Trophoblast cell (in vitro differentiated cells and primary cell): ENCODE measurements around the gene FRMD4A.
A peak's percentile ranks its signal among the peaks of the same experiment; 100 is the strongest.

Source experiments
- DNase-seq, 2 donors: peaks; one replicate each; pipeline ENCODE4 v3.0.0-alpha.2; 2016
- H2AFZ ChIP-seq: 2 replicates; pipeline ENCODE4 v1.6.1; 2013; ENCODE audit warnings: low read length, moderate library complexity, mild to moderate bottlenecking; ENCODE audit not compliant: insufficient read depth, poor library complexity
- H2AK5ac ChIP-seq: 2 replicates; pipeline ENCODE4 v1.6.1; 2013; ENCODE audit warnings: mild to moderate bottlenecking, low read length
- H2BK120ac ChIP-seq: 2 replicates; pipeline ENCODE4 v1.6.1; 2013; ENCODE audit warnings: low read length, mild to moderate bottlenecking, moderate library complexity; ENCODE audit not compliant: insufficient read depth, poor library complexity
- H2BK12ac ChIP-seq: 2 replicates; pipeline ENCODE4 v1.6.1; 2013; ENCODE audit warnings: mild to moderate bottlenecking, low read length, moderate library complexity
- H2BK5ac ChIP-seq: 2 replicates; pipeline ENCODE4 v1.6.1; 2013; ENCODE audit warnings: low read length, low read depth, moderate library complexity, mild to moderate bottlenecking; ENCODE audit not compliant: poor library complexity
- H3K14ac ChIP-seq: 2 replicates; pipeline ENCODE4 v1.6.1; 2013; ENCODE audit warnings: mild to moderate bottlenecking, low read length
- H3K18ac ChIP-seq: 2 replicates; pipeline ENCODE4 v1.6.1; 2013; ENCODE audit warnings: mild to moderate bottlenecking, low read length
- H3K23ac ChIP-seq: 2 replicates; pipeline ENCODE4 v1.6.1; 2013; ENCODE audit warnings: low read length
- H3K27ac ChIP-seq: 2 replicates; pipeline ENCODE4 v1.5.1; 2013; ENCODE audit warnings: low read depth, mild to moderate bottlenecking, inconsistent platforms, low read length, moderate library complexity
- H3K27me3 ChIP-seq: 2 replicates; pipeline ENCODE4 v1.6.1; 2013; ENCODE audit warnings: inconsistent platforms, mild to moderate bottlenecking, low read length, moderate library complexity; ENCODE audit not compliant: insufficient read depth
- H3K36me3 ChIP-seq, 2 experiments: 1 replicate in 1 of 2; 2 replicates in 1 of 2; pipeline ENCODE4 v1.6.1; 2013; ENCODE audit warnings: low read length in 2 of 2, mild to moderate bottlenecking in 2 of 2, moderate library complexity in 1 of 2; ENCODE audit not compliant: insufficient read depth in 2 of 2, control insufficient read depth in 1 of 2
- H3K4ac ChIP-seq: 2 replicates; pipeline ENCODE4 v1.6.1; 2013; ENCODE audit warnings: low read depth, mild to moderate bottlenecking, low read length, moderate library complexity
- H3K4me1 ChIP-seq, 2 experiments: 1 replicate in 1 of 2; 2 replicates in 1 of 2; pipeline ENCODE4 v1.6.1; 2013; ENCODE audit warnings: low read length in 2 of 2, mild to moderate bottlenecking in 2 of 2, moderate library complexity in 1 of 2; ENCODE audit not compliant: insufficient read depth in 2 of 2, control insufficient read depth in 1 of 2
- H3K4me2 ChIP-seq: 2 replicates; pipeline ENCODE4 v1.6.1; 2013; ENCODE audit warnings: inconsistent platforms, mild to moderate bottlenecking, low read length, moderate library complexity
- H3K4me3 ChIP-seq: 2 replicates; pipeline ENCODE4 v1.5.1; 2013; ENCODE audit warnings: mild to moderate bottlenecking, low read depth, low read length, inconsistent platforms
- H3K79me1 ChIP-seq: one replicate; pipeline ENCODE4 v1.6.1; 2013; ENCODE audit warnings: low read length
- H3K79me2 ChIP-seq: 2 replicates; pipeline ENCODE4 v1.6.1; 2013; ENCODE audit warnings: low read length, mild to moderate bottlenecking; ENCODE audit not compliant: control insufficient read depth, insufficient read depth, poor library complexity
- H3K9ac ChIP-seq: 2 replicates; pipeline ENCODE4 v1.6.1; 2013; ENCODE audit warnings: mild to moderate bottlenecking, low read length
- H3K9me3 ChIP-seq: 2 replicates; pipeline ENCODE4 v1.6.1; 2013; ENCODE audit warnings: low read depth, mild to moderate bottlenecking, control low read depth, inconsistent platforms, low read length; ENCODE audit not compliant: insufficient read depth
- H4K12ac ChIP-seq: 2 replicates; pipeline ENCODE4 v1.6.1; 2013; ENCODE audit warnings: low read depth, mild to moderate bottlenecking, low read length, moderate library complexity
- H4K8ac ChIP-seq: 2 replicates; pipeline ENCODE4 v1.6.1; 2013; ENCODE audit warnings: low read depth, mild to moderate bottlenecking, low read length, moderate library complexity
- H4K91ac ChIP-seq: one replicate; pipeline ENCODE4 v1.6.1; 2013; ENCODE audit warnings: low read depth, mild to moderate bottlenecking, low read length, moderate library complexity
- whole genome bisulfite sequencing: extraction: QIAGEN DNeasy Blood & Tissue Kit; methylation state at CpG from one replicate; pipeline ENCODE4 v1.1.7; 2013; ENCODE audit warnings: missing lambda C conversion rate; ENCODE audit not compliant: insufficient read length, insufficient coverage; ENCODE audit errors: extremely low coverage; 5-methylcytosine and 5-hydroxymethylcytosine counted together

FRMD4A gene

DNA sequence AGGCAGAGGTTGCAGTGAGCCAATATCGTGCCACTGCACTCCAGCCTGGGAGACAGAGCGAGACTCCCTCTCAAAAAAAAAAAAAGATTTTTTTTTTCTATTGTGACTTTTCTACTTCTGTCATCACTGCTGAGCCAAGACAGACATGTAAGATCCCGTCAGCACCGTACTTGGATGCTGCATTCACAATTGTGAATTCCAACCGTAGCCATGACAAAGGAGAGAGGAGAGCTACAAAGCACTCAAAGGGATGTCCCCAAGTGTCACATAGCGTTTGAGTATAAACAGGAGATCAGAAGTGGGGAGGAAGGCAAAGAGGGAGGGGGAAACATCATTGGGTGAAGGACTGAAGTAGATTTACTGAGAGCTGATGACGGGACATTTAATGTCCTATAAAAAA lies 599.8 kb downstream of the FRMD4A start:
- DNase-seq, result peak in 1 of 2 donors; percentile 19
- Histone ChIP-seq H3K9me3 (no peaks in the 10 kb centered on the region), H3K23ac (no peak overlapping the region), H3K79me2 (no peaks in the 10 kb centered on the region), H3K18ac (no peak overlapping the region), H4K91ac (no peak overlapping the region), H2BK5ac (no peak overlapping the region), H3K4me3 (no peak overlapping the region), H2BK12ac (no peak overlapping the region), H2BK120ac (no peak overlapping the region), H2AFZ (no peak overlapping the region), H3K4me2 (no peak overlapping the region), H3K14ac (no peak overlapping the region), H3K79me1 (peaks cover 19% of the 10 kb centered on the region), H3K36me3 (peaks cover 0 to 6% of the 10 kb centered on the region in 2 experiments), H3K9ac (no peak overlapping the region), H2AK5ac (no peak overlapping the region), H3K4me1 (peaks cover 15 to 31% of the 10 kb centered on the region in 2 experiments), H3K27me3 (no peaks in the 10 kb centered on the region), H4K8ac (no peak overlapping the region), H3K4ac (no peak overlapping the region), H4K12ac (no peak overlapping the region), H3K27ac (peak overlapping the region; percentile 51)
- no CpG with 5 or more reads among the region's 7 CpGs for WGBS

DNA sequence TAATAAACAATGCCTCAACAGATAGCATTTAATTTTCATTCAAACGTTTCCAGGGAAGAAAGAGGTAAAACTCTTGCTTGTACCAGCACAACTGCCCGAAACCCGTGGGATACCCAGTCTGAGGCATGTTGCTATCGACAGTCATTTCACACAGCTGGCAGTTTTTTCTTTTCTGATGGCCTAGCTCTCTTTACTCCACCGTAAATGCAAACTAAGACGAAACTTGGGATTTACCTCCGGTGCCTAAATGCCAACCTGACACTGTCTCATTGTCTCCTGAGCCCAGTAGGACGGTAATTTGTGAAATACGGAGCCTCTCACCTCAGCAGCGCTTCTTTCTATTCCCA lies 600.4 kb downstream of the FRMD4A start:
- WGBS, result no CpG with 5 or more reads among the region's 10 CpGs
- no peak overlapping the region for H3K4ac ChIP-seq
- H4K12ac ChIP-seq, result no peak overlapping the region
- peak in 1 of 2 donors; percentile 28 for DNase-seq
- H3K4me2 ChIP-seq, result peak overlapping the region; percentile 16
- no peak overlapping the region for H3K14ac ChIP-seq
- no peak overlapping the region for H3K9ac ChIP-seq
- no peak overlapping the region for H3K18ac ChIP-seq
- H3K23ac ChIP-seq, result no peak overlapping the region
- peak overlapping the region; percentile 67 for H2AK5ac ChIP-seq
- peak overlapping the region; percentile 74 for H2BK5ac ChIP-seq
- H3K79me2 ChIP-seq, result no peaks in the 10 kb centered on the region
- H3K9me3 ChIP-seq, result no peaks in the 10 kb centered on the region
- no peaks in the 10 kb centered on the region for H3K27me3 ChIP-seq
- H3K36me3 ChIP-seq, result peaks cover 0 to 6% of the 10 kb centered on the region in 2 experiments
- no peak overlapping the region for H2AFZ ChIP-seq
- H3K4me1 ChIP-seq, result peaks cover 15 to 31% of the 10 kb centered on the region in 2 experiments
- peaks cover 19% of the 10 kb centered on the region for H3K79me1 ChIP-seq
- H2BK120ac ChIP-seq, result peak overlapping the region; percentile 72
- peak overlapping the region; percentile 21 for H4K8ac ChIP-seq
- H3K4me3 ChIP-seq, result no peak overlapping the region
- peak overlapping the region; percentile 79 for H3K27ac ChIP-seq
- peak overlapping the region; percentile 52 for H2BK12ac ChIP-seq
- H4K91ac ChIP-seq, result peak overlapping the region; percentile 59

DNA sequence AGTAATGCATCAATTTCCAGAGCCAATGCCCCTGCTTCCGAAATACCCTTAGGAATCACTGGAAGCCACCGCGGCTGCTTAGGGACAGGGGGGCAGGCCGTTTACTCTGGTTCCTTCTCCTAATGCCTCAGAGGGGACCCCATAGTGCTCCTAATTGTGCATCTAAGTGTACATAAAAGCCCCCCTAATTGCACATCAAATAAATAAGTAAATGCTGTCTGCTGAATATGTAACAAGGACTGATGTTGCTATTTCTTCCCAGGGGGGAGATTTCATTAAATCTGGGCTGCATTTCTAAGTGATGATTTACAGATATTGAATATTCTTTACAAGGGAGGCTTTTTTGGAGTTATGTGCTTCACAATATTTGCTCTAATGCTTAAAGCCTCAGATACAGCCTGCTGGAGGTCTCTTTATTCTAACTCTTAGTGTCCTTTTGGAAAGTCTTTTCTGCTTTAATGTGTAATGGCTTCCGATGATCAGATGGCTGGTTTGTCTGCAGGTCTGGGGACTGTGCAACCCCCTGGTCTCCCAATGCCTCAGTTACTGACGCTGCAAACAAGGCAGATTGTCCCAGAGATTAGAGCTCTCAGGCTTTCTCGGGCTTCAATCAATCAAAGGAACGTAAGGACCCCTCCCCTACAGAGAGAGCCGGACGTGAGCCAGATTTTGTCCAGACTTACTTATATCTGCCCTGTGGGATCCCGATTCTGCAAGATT lies 601.0 kb downstream of the FRMD4A start:
- Histone ChIP-seq H3K9ac (no peak overlapping the region), H2BK12ac (peak overlapping the region; percentile 83), H3K36me3 (peaks cover 0 to 6% of the 10 kb centered on the region in 2 experiments), H3K4me2 (peak overlapping the region; percentile 38), H3K14ac (peak overlapping the region; percentile 51), H3K4ac (no peak overlapping the region), H3K23ac (no peak overlapping the region), H3K79me2 (no peaks in the 10 kb centered on the region), H3K9me3 (no peaks in the 10 kb centered on the region), H4K8ac (no peak overlapping the region), H3K4me1 (peaks cover 15 to 33% of the 10 kb centered on the region in 2 experiments), H3K27me3 (no peaks in the 10 kb centered on the region), H4K12ac (no peak overlapping the region), H4K91ac (peak overlapping the region; percentile 80), H3K18ac (no peak overlapping the region), H3K79me1 (peaks cover 19% of the 10 kb centered on the region), H2BK120ac (peak overlapping the region; percentile 72), H3K27ac (peak overlapping the region; percentile 79), H3K4me3 (no peak overlapping the region), H2AK5ac (no peak overlapping the region), H2BK5ac (peak overlapping the region; percentile 78), H2AFZ (no peak overlapping the region)
- DNase-seq, result peak in 1 of 2 donors; percentile 11
- WGBS, result no CpG with 5 or more reads among the region's 11 CpGs

DNA sequence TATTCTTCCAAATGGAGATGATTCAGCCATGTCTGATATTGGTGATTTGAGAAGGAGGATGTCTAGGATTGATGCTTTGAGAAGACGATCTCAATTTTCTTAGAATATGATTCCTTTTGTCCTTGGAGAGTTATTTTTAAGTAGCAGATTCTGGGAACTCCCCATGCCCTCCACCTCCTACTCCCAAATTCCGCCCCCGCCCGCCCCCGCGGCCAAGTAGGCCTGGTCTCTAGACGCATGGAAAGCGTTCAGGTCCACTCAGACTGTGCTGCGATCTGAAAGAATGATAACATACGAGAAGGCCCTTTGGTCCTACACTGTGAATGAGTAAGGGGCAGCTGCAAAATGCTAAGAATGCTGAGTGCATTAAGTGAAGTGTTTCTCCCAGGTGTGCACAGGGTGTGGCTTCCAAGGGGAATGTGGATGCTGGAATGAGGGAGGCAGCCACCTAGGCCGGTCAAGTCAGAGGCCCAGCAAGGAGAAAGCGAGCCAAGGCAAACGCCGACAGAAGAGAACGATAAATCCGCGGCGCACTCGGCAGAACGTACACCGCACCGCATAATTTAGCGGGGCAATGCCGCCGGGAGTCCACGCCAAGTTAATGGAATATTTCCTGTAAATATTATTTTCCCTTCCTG lies 601.7 kb downstream of the FRMD4A start:
- Histone ChIP-seq H3K4me3 (no peak overlapping the region), H3K79me2 (no peaks in the 10 kb centered on the region), H3K23ac (no peak overlapping the region), H3K4ac (no peak overlapping the region), H3K9me3 (no peaks in the 10 kb centered on the region), H2BK120ac (peak overlapping the region; percentile 64), H2AFZ (no peak overlapping the region), H3K27ac (peak overlapping the region; percentile 79), H3K18ac (no peak overlapping the region), H3K4me1 (peaks cover 15 to 33% of the 10 kb centered on the region in 2 experiments), H2AK5ac (no peak overlapping the region), H4K91ac (peak overlapping the region; percentile 80), H3K36me3 (peaks cover 0 to 6% of the 10 kb centered on the region in 2 experiments), H4K12ac (no peak overlapping the region), H3K14ac (no peak overlapping the region), H2BK5ac (peak overlapping the region; percentile 49), H3K27me3 (no peaks in the 10 kb centered on the region), H3K4me2 (peak overlapping the region; percentile 38), H4K8ac (no peak overlapping the region), H3K79me1 (peaks cover 19% of the 10 kb centered on the region), H3K9ac (no peak overlapping the region), H2BK12ac (no peak overlapping the region)
- WGBS, result no CpG with 5 or more reads among the region's 26 CpGs
- DNase-seq, result peak; percentile 94 to 97
